Stimulated activated CD4-positive, alpha-beta T cell treated with anti-CD3 and anti-CD28 coated beads, Interleukin-1b, Interleukin-23, amount 100 ng/mL, for 4 hours (primary cell): ENCODE measurements around the gene PLEKHG4.

Experiments used
- DNase-seq, 2 donors: peaks; one replicate each; pipeline ENCODE4 v3.0.0-alpha.2; 2020; ENCODE audit warnings: low read depth in 2 of 2

PLEKHG4 gene

GRCh38 chr16:67284699-67285646, 5.6 kb downstream of the PLEKHG4 start:
- DNase-seq = no peak

- DNase-seq = no peak
Measured at GRCh38 chr16:67286441-67287235, 7.3 kb downstream of the PLEKHG4 start.

GRCh38 chr16:67287960-67288359, 8.6 kb downstream of the PLEKHG4 start:
- DNase-seq = no peak

GRCh38 chr16:67291461-67291860, 12.1 kb downstream of the PLEKHG4 start:
- DNase-seq = no peak

GRCh38 chr16:67294171-67294757, 14.9 kb downstream of the PLEKHG4 start:
- no peak for DNase-seq

GRCh38 chr16:67294938-67295361, 15.6 kb downstream of the PLEKHG4 start:
- no peak for DNase-seq

- no peak for DNase-seq
Measured at GRCh38 chr16:67296420-67296819, 17.1 kb downstream of the PLEKHG4 start.

GRCh38 chr16:67298277-67298676, 18.9 kb downstream of the PLEKHG4 start:
- no peak for DNase-seq

GRCh38 chr16:67299269-67299668, 19.9 kb downstream of the PLEKHG4 start:
- DNase-seq = no peak

- no peak for DNase-seq
Measured at GRCh38 chr16:67301080-67301782, 21.9 kb downstream of the PLEKHG4 start.

- no peak for DNase-seq
Measured at GRCh38 chr16:67302076-67302475, 22.7 kb downstream of the PLEKHG4 start.

- no peak for DNase-seq
Measured at GRCh38 chr16:67302970-67303369, 23.6 kb downstream of the PLEKHG4 start.

GRCh38 chr16:67304020-67304419, 24.7 kb downstream of the PLEKHG4 start:
- no peak for DNase-seq

GRCh38 chr16:67305216-67306071, 26.1 kb downstream of the PLEKHG4 start:
- DNase-seq = no peak

GRCh38 chr16:67310561-67310960, 31.2 kb downstream of the PLEKHG4 start:
- no peak for DNase-seq

- DNase-seq = peak; percentile 53 to 70
Measured at GRCh38 chr16:67311607-67312488, 32.5 kb downstream of the PLEKHG4 start.

GRCh38 chr16:67312719-67313118, 33.4 kb downstream of the PLEKHG4 start:
- DNase-seq = no peak

GRCh38 chr16:67317853-67318252, 38.5 kb downstream of the PLEKHG4 start:
- DNase-seq = no peak

GRCh38 chr16:67326115-67326471, 46.8 kb downstream of the PLEKHG4 start:
- no peak for DNase-seq
